MM.1S (cell line): ENCODE results near the gene CNTN5.

ENCODE experiments used
- DNase-seq: peaks from one replicate; pipeline ENCODE4 v3.0.0-alpha.2; 2015
- H2AFZ ChIP-seq: fragments of 300-600 bp; sonication (generic); 2 replicates; pipeline ENCODE4 v1.6.0; 2016; ENCODE audit warnings: antibody characterized with exemption, low read length
- H3F3A ChIP-seq: fragments of 300-600 bp; sonication (generic); 2 replicates; pipeline ENCODE4 v1.6.1; 2016; ENCODE audit warnings: mild to moderate bottlenecking, antibody characterized with exemption, low read length, moderate library complexity, mixed read lengths; ENCODE audit not compliant: insufficient read depth
- H3K27ac ChIP-seq: fragments of 300-600 bp; sonication (generic); 2 replicates; pipeline ENCODE4 v1.5.1; 2016; ENCODE audit warnings: mild to moderate bottlenecking, low read length
- H3K27me3 ChIP-seq: fragments of 300-600 bp; sonication (generic); replicated peaks from 2 replicates; pipeline ENCODE4 v1.6.0; 2016; ENCODE audit warnings: low read length; ENCODE audit not compliant: insufficient read depth
- H3K36me3 ChIP-seq: fragments of 300-600 bp; sonication (generic); replicated peaks from 2 replicates; pipeline ENCODE4 v1.6.1; 2016; ENCODE audit warnings: mild to moderate bottlenecking, low read length, mixed read lengths; ENCODE audit not compliant: insufficient read depth
- H3K4me1 ChIP-seq: fragments of 300-600 bp; sonication (generic); 2 replicates; pipeline ENCODE4 v1.6.1; 2016; ENCODE audit warnings: low read length, mixed read lengths
- H3K4me2 ChIP-seq: fragments of 300-600 bp; sonication (generic); 2 replicates; pipeline ENCODE4 v1.6.0; 2016; ENCODE audit warnings: low read depth, low read length
- H3K4me3 ChIP-seq: fragments of 300-600 bp; sonication (generic); 2 replicates; pipeline ENCODE4 v1.5.1; 2016; ENCODE audit warnings: low read length, mixed read lengths
- H3K79me2 ChIP-seq: fragments of 300-600 bp; sonication (generic); 2 replicates; pipeline ENCODE4 v1.6.1; 2016; ENCODE audit warnings: mixed run types, low read length, mixed read lengths
- H3K9ac ChIP-seq: fragments of 300-600 bp; sonication (generic); 2 replicates; pipeline ENCODE4 v1.6.1; 2016; ENCODE audit warnings: low read length, mixed read lengths
- H3K9me2 ChIP-seq: fragments of 300-600 bp; sonication (generic); replicated peaks from 2 replicates; pipeline ENCODE4 v1.6.1; 2016; ENCODE audit warnings: mild to moderate bottlenecking, low read length, mixed read lengths; ENCODE audit not compliant: insufficient read depth
- H3K9me3 ChIP-seq: fragments of 300-600 bp; sonication (generic); replicated peaks from 2 replicates; pipeline ENCODE4 v1.6.1; 2016; ENCODE audit warnings: mild to moderate bottlenecking, low read length, mixed read lengths; ENCODE audit not compliant: insufficient read depth
- H4K20me1 ChIP-seq: fragments of 300-600 bp; sonication (generic); 2 replicates; pipeline ENCODE4 v1.6.1; 2016; ENCODE audit warnings: mild to moderate bottlenecking, low read length, moderate library complexity, mixed read lengths; ENCODE audit not compliant: insufficient read depth
- EZH2 ChIP-seq: fragments of 300-600 bp; sonication (generic); optimal IDR thresholded peaks from 2 replicates; pipeline ENCODE3; 2017; ENCODE audit warnings: low read depth, mild to moderate bottlenecking, antibody characterized with exemption, low read length, mixed read lengths
- EZH2phosphoT487 ChIP-seq: fragments of 300-600 bp; sonication (generic); IDR thresholded peaks from 2 replicates; pipeline ENCODE4 v1.6.1; 2018; ENCODE audit warnings: antibody characterized with exemption, low read length
- TF ChIP-seq, protein P1 (sequence below): fragments of 300-600 bp; sonication (generic); IDR thresholded peaks from 2 replicates; pipeline ENCODE4 v1.5.1; 2016; ENCODE audit warnings: antibody characterized with exemption, low read length, mixed read lengths

Gene CNTN5

DNA sequence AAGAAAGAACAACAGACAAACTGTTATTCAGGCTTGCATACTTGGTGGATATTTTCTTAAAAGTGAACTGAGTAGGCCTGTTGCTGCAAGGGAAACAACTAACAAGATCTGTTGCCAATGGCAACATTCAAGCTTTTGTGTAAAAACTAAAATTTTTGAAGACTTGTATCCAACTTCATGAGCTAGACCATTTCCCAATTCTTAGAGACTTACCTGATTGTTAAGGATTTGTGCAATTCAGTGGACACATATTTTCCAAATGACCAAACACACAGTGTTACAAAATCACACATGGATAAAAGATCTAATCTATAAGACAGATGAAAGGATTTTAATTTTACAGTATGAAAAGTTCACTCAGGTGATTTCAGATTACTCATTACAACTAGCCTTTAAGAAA, 564.1 kb downstream of the CNTN5 start:
- Histone ChIP-seq H3K27ac (no peak overlapping the region), H4K20me1 (no peaks in the 10 kb centered on the region), H3K79me2 (no peaks in the 10 kb centered on the region), H3K27me3 (no peaks in the 10 kb centered on the region), H3K4me1 (no peaks in the 10 kb centered on the region), H3K9me3 (no peaks in the 10 kb centered on the region), H3F3A (no peaks in the 10 kb centered on the region), H3K9me2 (no peaks in the 10 kb centered on the region), H2AFZ (no peak overlapping the region), H3K4me2 (no peak overlapping the region), H3K36me3 (no peaks in the 10 kb centered on the region), H3K4me3 (no peak overlapping the region), H3K9ac (no peak overlapping the region)
- TF ChIP-seq EZH2, result no peak
- TF ChIP-seq, protein P1, sequence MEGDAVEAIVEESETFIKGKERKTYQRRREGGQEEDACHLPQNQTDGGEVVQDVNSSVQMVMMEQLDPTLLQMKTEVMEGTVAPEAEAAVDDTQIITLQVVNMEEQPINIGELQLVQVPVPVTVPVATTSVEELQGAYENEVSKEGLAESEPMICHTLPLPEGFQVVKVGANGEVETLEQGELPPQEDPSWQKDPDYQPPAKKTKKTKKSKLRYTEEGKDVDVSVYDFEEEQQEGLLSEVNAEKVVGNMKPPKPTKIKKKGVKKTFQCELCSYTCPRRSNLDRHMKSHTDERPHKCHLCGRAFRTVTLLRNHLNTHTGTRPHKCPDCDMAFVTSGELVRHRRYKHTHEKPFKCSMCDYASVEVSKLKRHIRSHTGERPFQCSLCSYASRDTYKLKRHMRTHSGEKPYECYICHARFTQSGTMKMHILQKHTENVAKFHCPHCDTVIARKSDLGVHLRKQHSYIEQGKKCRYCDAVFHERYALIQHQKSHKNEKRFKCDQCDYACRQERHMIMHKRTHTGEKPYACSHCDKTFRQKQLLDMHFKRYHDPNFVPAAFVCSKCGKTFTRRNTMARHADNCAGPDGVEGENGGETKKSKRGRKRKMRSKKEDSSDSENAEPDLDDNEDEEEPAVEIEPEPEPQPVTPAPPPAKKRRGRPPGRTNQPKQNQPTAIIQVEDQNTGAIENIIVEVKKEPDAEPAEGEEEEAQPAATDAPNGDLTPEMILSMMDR, result no peak
- TF ChIP-seq EZH2phosphoT487, result no peak
- DNase-seq, result no peak

DNA sequence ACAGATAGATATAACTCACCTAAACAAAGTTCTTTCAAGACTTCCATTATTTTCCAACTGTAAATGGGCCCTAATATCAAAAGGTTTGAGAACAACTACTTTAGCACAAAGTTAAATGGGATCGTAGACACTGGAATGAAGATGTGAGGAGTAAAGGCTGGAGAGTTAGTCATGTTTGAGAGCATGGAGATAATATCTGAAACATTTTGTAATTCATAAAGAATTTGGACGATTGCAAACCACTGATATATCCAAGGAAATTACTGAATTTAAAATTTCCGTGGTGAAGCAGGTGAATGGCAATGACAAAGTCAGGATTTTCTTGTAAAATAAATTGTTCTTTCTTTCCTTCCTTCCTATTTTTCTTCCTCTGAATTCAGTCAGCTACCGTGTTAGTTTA, 564.9 kb downstream of the CNTN5 start:
- Histone ChIP-seq H3F3A (no peaks in the 10 kb centered on the region), H2AFZ (no peak overlapping the region), H3K9ac (no peak overlapping the region), H3K27me3 (no peaks in the 10 kb centered on the region), H4K20me1 (no peaks in the 10 kb centered on the region), H3K36me3 (no peaks in the 10 kb centered on the region), H3K27ac (no peak overlapping the region), H3K4me2 (no peak overlapping the region), H3K4me1 (no peaks in the 10 kb centered on the region), H3K79me2 (no peaks in the 10 kb centered on the region), H3K4me3 (no peak overlapping the region), H3K9me2 (no peaks in the 10 kb centered on the region), H3K9me3 (no peaks in the 10 kb centered on the region)
- TF ChIP-seq EZH2, result no peak
- TF ChIP-seq, protein P1, result no peak
- TF ChIP-seq EZH2phosphoT487, result no peak
- DNase-seq, result no peak

DNA sequence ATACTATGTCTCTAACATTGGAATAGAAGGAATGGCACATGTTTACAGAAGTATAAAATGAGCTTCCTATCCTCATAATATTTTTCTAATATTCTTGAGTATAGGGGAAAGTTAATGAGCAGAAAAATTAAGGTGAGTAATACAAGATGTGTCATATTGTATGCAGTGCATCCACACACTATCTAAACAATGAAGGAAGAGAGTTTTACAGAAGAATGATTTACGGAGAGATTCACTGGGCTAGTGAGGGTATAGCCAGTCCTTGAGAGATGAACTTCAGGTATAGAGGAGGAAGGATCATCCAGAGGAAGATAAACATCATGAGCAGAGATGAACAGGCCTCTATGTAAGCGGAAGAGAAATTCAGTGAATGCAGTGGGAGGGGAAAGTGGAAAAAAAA, 569.0 kb downstream of the CNTN5 start:
- no peak overlapping the region for H3K27ac ChIP-seq
- H2AFZ ChIP-seq, result no peak overlapping the region
- H3K79me2 ChIP-seq, result no peaks in the 10 kb centered on the region
- H3K9me3 ChIP-seq, result no peaks in the 10 kb centered on the region
- no peak overlapping the region for H3K9ac ChIP-seq
- TF ChIP-seq EZH2, result no peak
- TF ChIP-seq, protein P1, result no peak
- TF ChIP-seq EZH2phosphoT487, result no peak
- H3K36me3 ChIP-seq, result no peaks in the 10 kb centered on the region
- no peak overlapping the region for H3K4me2 ChIP-seq
- no peaks in the 10 kb centered on the region for H4K20me1 ChIP-seq
- H3K4me1 ChIP-seq, result no peaks in the 10 kb centered on the region
- H3F3A ChIP-seq, result no peaks in the 10 kb centered on the region
- no peaks in the 10 kb centered on the region for H3K9me2 ChIP-seq
- no peak overlapping the region for H3K4me3 ChIP-seq
- no peak for DNase-seq
- no peaks in the 10 kb centered on the region for H3K27me3 ChIP-seq
